DOHH2 (cell line): ENCODE measurements around the gene TANGO2.

Experiments
- EZH2phosphoT487 ChIP-seq: fragments of 200-600 bp; sonication (generic); IDR thresholded peaks from 2 replicates; pipeline ENCODE4 v1.6.1; 2017; ENCODE audit warnings: borderline replicate concordance, mild to moderate bottlenecking, antibody characterized with exemption, low read length, moderate library complexity, mixed read lengths
- TF ChIP-seq, protein P1 (sequence below): fragments of 200-600 bp; sonication (generic); IDR thresholded peaks from one replicate; pipeline ENCODE4 v1.5.1; 2014; ENCODE audit warnings: antibody characterized with exemption, mild to moderate bottlenecking, low read depth, low read length; ENCODE audit not compliant: poor library complexity, severe bottlenecking

DNA sequence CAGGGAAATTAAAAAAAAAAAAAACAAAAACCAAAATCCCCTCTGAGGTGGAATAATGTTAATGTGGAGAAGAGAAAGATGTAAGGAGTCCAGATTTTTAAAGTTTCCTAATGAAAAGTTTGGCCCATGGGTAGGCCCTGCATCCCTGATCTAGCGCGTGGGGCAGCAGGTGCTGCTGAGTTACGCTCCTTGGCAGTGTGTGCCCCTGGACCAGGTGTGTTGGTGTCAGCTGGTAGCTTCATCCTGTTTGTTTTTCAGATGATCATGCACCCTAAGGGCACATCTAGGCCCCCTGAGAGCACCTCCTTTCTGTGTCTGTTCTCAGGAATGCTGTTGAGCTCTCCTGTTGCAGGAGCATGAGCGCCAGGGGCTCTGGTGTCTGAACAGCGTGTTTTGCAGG, 65.9 kb downstream of the TANGO2 start:
- TF ChIP-seq, protein P1, sequence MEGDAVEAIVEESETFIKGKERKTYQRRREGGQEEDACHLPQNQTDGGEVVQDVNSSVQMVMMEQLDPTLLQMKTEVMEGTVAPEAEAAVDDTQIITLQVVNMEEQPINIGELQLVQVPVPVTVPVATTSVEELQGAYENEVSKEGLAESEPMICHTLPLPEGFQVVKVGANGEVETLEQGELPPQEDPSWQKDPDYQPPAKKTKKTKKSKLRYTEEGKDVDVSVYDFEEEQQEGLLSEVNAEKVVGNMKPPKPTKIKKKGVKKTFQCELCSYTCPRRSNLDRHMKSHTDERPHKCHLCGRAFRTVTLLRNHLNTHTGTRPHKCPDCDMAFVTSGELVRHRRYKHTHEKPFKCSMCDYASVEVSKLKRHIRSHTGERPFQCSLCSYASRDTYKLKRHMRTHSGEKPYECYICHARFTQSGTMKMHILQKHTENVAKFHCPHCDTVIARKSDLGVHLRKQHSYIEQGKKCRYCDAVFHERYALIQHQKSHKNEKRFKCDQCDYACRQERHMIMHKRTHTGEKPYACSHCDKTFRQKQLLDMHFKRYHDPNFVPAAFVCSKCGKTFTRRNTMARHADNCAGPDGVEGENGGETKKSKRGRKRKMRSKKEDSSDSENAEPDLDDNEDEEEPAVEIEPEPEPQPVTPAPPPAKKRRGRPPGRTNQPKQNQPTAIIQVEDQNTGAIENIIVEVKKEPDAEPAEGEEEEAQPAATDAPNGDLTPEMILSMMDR, result no peak
- TF ChIP-seq EZH2phosphoT487, result no peak
